ENCODE results near the gene CASQ1. TPM values are rescaled to one million over a fixed set of nuclear protein-coding genes. Genes with fewer than 3 reads are reported as not detected.

The CASQ1 gene
- total RNA-seq, 3 donors from 2014 or later: 0.34 to 0.82 TPM; not detected in 1

- no peak for TF ChIP-seq CTCF (IDR thresholded peaks at IDR 0.05)
- no peaks in the 10 kb centered on the region for H3K4me1 ChIP-seq (ENCODE audit: low read depth)
- no peak for DNase-seq
- intact Hi-C loops (cut with DNase I, micrococcal nuclease): no loop called here
- H3K4me3 ChIP-seq: no peak overlapping the region
- no peaks in the 10 kb centered on the region for H3K9me3 ChIP-seq
- no peak for ATAC-seq
- no peaks in the 10 kb centered on the region for H3K36me3 ChIP-seq (ENCODE audit: low read depth)
Observed at GRCh38 chr1:160177667-160178066, 12.7 kb upstream of the CASQ1 start.

GRCh38 chr1:160178731-160179130 is 11.6 kb upstream of the CASQ1 start:
- Histone ChIP-seq H3K9me3 (no peaks in the 10 kb centered on the region), H3K36me3 (ENCODE audit: low read depth) (no peaks in the 10 kb centered on the region), H3K4me3 (no peak overlapping the region), H3K4me1 (ENCODE audit: low read depth) (no peaks in the 10 kb centered on the region)
- no peak for ATAC-seq
- intact Hi-C loops (cut with DNase I, micrococcal nuclease): no loop called here
- no peak for TF ChIP-seq CTCF (IDR thresholded peaks at IDR 0.05)
- DNase-seq: no peak

- DNase-seq (no peak), ATAC-seq (no peak)
- intact Hi-C loops (cut with DNase I, micrococcal nuclease): no loop called here
- H3K4me3 ChIP-seq: no peak overlapping the region
- H3K36me3 ChIP-seq (ENCODE audit: low read depth): no peaks in the 10 kb centered on the region
- H3K4me1 ChIP-seq (ENCODE audit: low read depth): no peaks in the 10 kb centered on the region
- H3K9me3 ChIP-seq: no peaks in the 10 kb centered on the region
- no peak for TF ChIP-seq CTCF (IDR thresholded peaks at IDR 0.05)
Observed at GRCh38 chr1:160179336-160179735, 11.0 kb upstream of the CASQ1 start.

- intact Hi-C loops (cut with DNase I, micrococcal nuclease): no loop called here
- no peak for ATAC-seq
- no peak for TF ChIP-seq CTCF (IDR thresholded peaks at IDR 0.05)
Observed at GRCh38 chr1:160186246-160186645, 4.1 kb upstream of the CASQ1 start.

GRCh38 chr1:160186729-160187128 is 3.6 kb upstream of the CASQ1 start:
- no peak for ATAC-seq
- TF ChIP-seq CTCF (IDR thresholded peaks at IDR 0.05): no peak
- Histone ChIP-seq H3K4me3 (no peak overlapping the region), H3K9me3 (no peaks in the 10 kb centered on the region), H3K36me3 (ENCODE audit: low read depth) (no peaks in the 10 kb centered on the region), H3K4me1 (ENCODE audit: low read depth) (no peaks in the 10 kb centered on the region)
- intact Hi-C loops (cut with DNase I, micrococcal nuclease): no loop called here
- DNase-seq: no peak

More at GRCh38 chr1:160186246-160186645, 4.1 kb upstream of the CASQ1 start:
- no peak for DNase-seq
- no peaks in the 10 kb centered on the region for H3K9me3 ChIP-seq
- H3K36me3 ChIP-seq (ENCODE audit: low read depth): no peaks in the 10 kb centered on the region
- H3K4me3 ChIP-seq: no peak overlapping the region
- no peaks in the 10 kb centered on the region for H3K4me1 ChIP-seq (ENCODE audit: low read depth)

- TF ChIP-seq CTCF (IDR thresholded peaks at IDR 0.05): no peak
- H3K4me3 ChIP-seq: no peak overlapping the region
- H3K36me3 ChIP-seq (ENCODE audit: low read depth): no peaks in the 10 kb centered on the region
- ATAC-seq (no peak), DNase-seq (no peak)
- H3K9me3 ChIP-seq: no peaks in the 10 kb centered on the region
- intact Hi-C loops (cut with DNase I, micrococcal nuclease): no loop called here
- no peaks in the 10 kb centered on the region for H3K4me1 ChIP-seq (ENCODE audit: low read depth)
Observed at GRCh38 chr1:160187407-160187806, 3.0 kb upstream of the CASQ1 start.

Measured in mucosa of descending colon (tissue), 3 donors.